CD14-positive monocyte (primary cell): ENCODE data around the gene TRMT2A. TPM values are rescaled to one million over a fixed set of nuclear protein-coding genes. Genes with fewer than 3 reads are reported as not detected.
"Not testable (repeated sequence)": the region's sequence is repeated elsewhere in the genome, so short reads cannot be mapped to it uniquely, and the experiment has no call there.

Source experiments
- DNase-seq, 3 donors: peaks; one replicate each; pipeline ENCODE4 v3.0.0-alpha.2; 2011 to 2022
- H2AFZ ChIP-seq: 2 replicates; pipeline ENCODE4 v1.6.0; 2012; ENCODE audit warnings: mild to moderate bottlenecking, low read depth, low read length, inconsistent platforms; ENCODE audit not compliant: insufficient read depth, poor library complexity, severe bottlenecking
- H3K27ac ChIP-seq, 2 donors: 1 replicate in 1 of 2; 2 replicates in 1 of 2; pipeline ENCODE4 v1.5.1; 2012 to 2013; ENCODE audit warnings: low read length in 2 of 2, control low read depth in 1 of 2, inconsistent platforms in 1 of 2, low read depth in 1 of 2, mild to moderate bottlenecking in 1 of 2
- H3K27me3 ChIP-seq, 2 donors: one replicate each; pipeline versions ENCODE4 v1.6.0 to v1.6.1; 2011 to 2013; ENCODE audit warnings: low read length in 2 of 2; ENCODE audit not compliant: control insufficient read depth in 2 of 2, insufficient read depth in 2 of 2
- H3K36me3 ChIP-seq, 2 donors: replicated peaks in 1 of 2; 1 replicate in 1 of 2; 2 replicates in 1 of 2; pipeline versions ENCODE4 v1.5.1 to v1.6.1; 2012 to 2013; ENCODE audit warnings: low read length in 2 of 2, control low read depth in 1 of 2, inconsistent platforms in 1 of 2, mild to moderate bottlenecking in 1 of 2; ENCODE audit not compliant: insufficient read depth in 2 of 2, control insufficient read depth in 1 of 2
- H3K4me1 ChIP-seq, 2 donors: 1 replicate in 1 of 2; 2 replicates in 1 of 2; pipeline versions ENCODE4 v1.5.1 to v1.6.1; 2012 to 2013; ENCODE audit warnings: low read length in 2 of 2, control low read depth in 1 of 2, inconsistent platforms in 1 of 2, mild to moderate bottlenecking in 1 of 2, moderate library complexity in 1 of 2; ENCODE audit not compliant: insufficient read depth in 2 of 2, control insufficient read depth in 1 of 2
- H3K4me2 ChIP-seq: replicated peaks from 2 replicates; pipeline ENCODE3; 2012; ENCODE audit warnings: low read length, moderate library complexity, mild to moderate bottlenecking; ENCODE audit not compliant: poor library complexity, severe bottlenecking; ENCODE audit errors: extremely low read depth
- H3K4me3 ChIP-seq, 3 experiments: fragments of 200-600 bp in 1 of 3; sonication (generic) in 1 of 3; replicated peaks in 1 of 3; 1 replicate in 2 of 3; 2 replicates in 1 of 3; pipeline ENCODE4 v1.5.1; 2011 to 2013; ENCODE audit warnings: low read length in 3 of 3, mild to moderate bottlenecking in 3 of 3, control low read depth in 2 of 3, low read depth in 2 of 3, inconsistent platforms in 1 of 3, moderate library complexity in 1 of 3
- H3K79me2 ChIP-seq: 2 replicates; pipeline ENCODE4 v1.6.0; 2012; ENCODE audit warnings: mild to moderate bottlenecking, control low read depth, inconsistent platforms, low read length, moderate library complexity; ENCODE audit not compliant: insufficient read depth
- H3K9ac ChIP-seq: 2 replicates; pipeline ENCODE4 v1.6.0; 2017; ENCODE audit warnings: low read length, mild to moderate bottlenecking; ENCODE audit not compliant: insufficient read depth, poor library complexity, severe bottlenecking
- H3K9me3 ChIP-seq, 2 donors: replicated peaks in 1 of 2; 1 replicate in 1 of 2; 2 replicates in 1 of 2; pipeline versions ENCODE4 v1.5.1 to v1.6.1; 2012 to 2013; ENCODE audit warnings: low read length in 2 of 2, control low read depth in 1 of 2; ENCODE audit not compliant: control insufficient read depth in 1 of 2, insufficient read depth in 1 of 2
- H4K20me1 ChIP-seq: 2 replicates; pipeline ENCODE4 v1.6.0; 2012; ENCODE audit warnings: mild to moderate bottlenecking, low read length, control low read depth, moderate library complexity; ENCODE audit not compliant: insufficient read depth
- H3K27ac Mint-ChIP-seq, 7 donors: one replicate each; pipeline ENCODE4 v1.8.0; 2020; ENCODE audit warnings: mild to moderate bottlenecking in 7 of 7, mixed read lengths in 7 of 7, moderate library complexity in 6 of 7, inconsistent platforms in 2 of 7
- H3K27me3 Mint-ChIP-seq, 3 donors: one replicate each; pipeline ENCODE4 v1.8.0; 2021 to 2022; ENCODE audit warnings: low read depth in 3 of 3, mild to moderate bottlenecking in 3 of 3, mixed read lengths in 3 of 3, moderate library complexity in 3 of 3, inconsistent platforms in 1 of 3
- H3K36me3 Mint-ChIP-seq, 2 donors: one replicate each; pipeline ENCODE4 v1.8.0; 2020; ENCODE audit warnings: mixed read lengths in 2 of 2, inconsistent platforms in 1 of 2, mild to moderate bottlenecking in 1 of 2
- H3K4me1 Mint-ChIP-seq: one replicate; pipeline ENCODE4 v1.8.0; 2020; ENCODE audit warnings: mild to moderate bottlenecking, mixed read lengths
- H3K4me3 Mint-ChIP-seq, 2 donors: one replicate each; pipeline ENCODE4 v1.8.0; 2020; ENCODE audit warnings: mild to moderate bottlenecking in 2 of 2, mixed read lengths in 2 of 2, moderate library complexity in 1 of 2
- H3K9me3 Mint-ChIP-seq, 7 donors: one replicate each; pipeline ENCODE4 v1.8.0; 2020 to 2022; ENCODE audit warnings: mixed read lengths in 7 of 7, mild to moderate bottlenecking in 6 of 7, moderate library complexity in 6 of 7, inconsistent platforms in 2 of 7
- CTCF ChIP-seq: fragments of 200-600 bp; IDR thresholded peaks from one replicate; pipeline ENCODE4 v1.8.0; 2022; ENCODE audit warnings: antibody characterized with exemption, mild to moderate bottlenecking
- WGBS: methylation state at CpG from one replicate; pipeline ENCODE4 v1.1.5; 2013; ENCODE audit warnings: missing lambda C conversion rate; ENCODE audit not compliant: insufficient coverage; 5-methylcytosine and 5-hydroxymethylcytosine counted together
- intact Hi-C, 2 donors: fragments of 100-400 bp; cut with micrococcal nuclease; formaldehyde crosslinking; loops; one replicate each; pipeline versions ENCODE4 v1.15.0 to v1.15.1; 2023
- polyA plus RNA-seq, 3 donors: library from polyadenylated mRNA; depleted of rRNA in 1 of 3; unstranded in 2 of 3; stranded (reverse) in 1 of 3; fragments of 300-500 nt in 2 of 3; fragments of >200 nt in 1 of 3; fragmentation: Illumina TruSeq in 2 of 3; gene quantifications; 1 replicate in 2 of 3; 2 replicates in 1 of 3; pipeline ENCODE4 v1.2.3, GENCODE V29; 2012 to 2021

TRMT2A gene
- polyA plus RNA-seq, 3 donors, result 20.1 to 121 (median 23.5) TPM

- H3K4me1 Mint-ChIP-seq, result no peaks in the 10 kb centered on the region
- peaks cover 11 to 19% of the 10 kb centered on the region in 2 donors for H3K36me3 Mint-ChIP-seq
- intact Hi-C loops, result no loop called here
- H3K4me3 Mint-ChIP-seq, result no peak overlapping the region
- H3K4me1 ChIP-seq, result no peaks in the 10 kb centered on the region
- no peaks in the 10 kb centered on the region for H3K9me3 ChIP-seq
- DNase-seq, result no peak
- no peaks in the 10 kb centered on the region for H3K9me3 Mint-ChIP-seq
- H3K27ac Mint-ChIP-seq, result peak overlapping the region in 1 of 7 donors; percentile 72
- H3K27me3 Mint-ChIP-seq, result no peaks in the 10 kb centered on the region
- 94% methylated on average over 7 of the region's 7 CpGs for WGBS
- no peaks in the 10 kb centered on the region for H3K79me2 ChIP-seq
- TF ChIP-seq CTCF, result no peak
- H3K27ac ChIP-seq, result no peak overlapping the region
- no peak overlapping the region for H3K4me2 ChIP-seq
- no peak overlapping the region for H3K4me3 ChIP-seq
- H4K20me1 ChIP-seq, result peaks cover 5% of the 10 kb centered on the region
- H3K36me3 ChIP-seq, result peaks cover 11 to 24% of the 10 kb centered on the region in 2 donors
- H3K9ac ChIP-seq, result no peak overlapping the region
- H2AFZ ChIP-seq, result no peak overlapping the region
- H3K27me3 ChIP-seq, result no peaks in the 10 kb centered on the region
Measured at GRCh38 chr22:20068640-20069039, 48.4 kb downstream of the TRMT2A start.

DNA sequence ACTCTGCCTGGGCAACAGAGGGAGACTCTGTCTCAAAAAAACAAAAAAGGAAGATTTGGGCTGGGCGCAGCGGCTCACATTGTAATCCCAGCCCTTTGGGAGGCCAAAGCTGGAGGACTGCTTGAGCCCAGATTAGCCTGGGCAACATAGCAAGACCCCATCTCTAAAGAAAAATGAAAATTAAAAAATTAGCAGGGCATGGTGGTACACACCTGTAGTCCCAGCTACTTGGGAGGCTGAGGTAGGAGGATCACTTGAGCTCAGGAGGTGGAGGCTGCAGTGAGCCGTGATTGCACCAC is 49.7 kb downstream of the TRMT2A start:
- no CpG with 5 or more reads among the region's 3 CpGs for WGBS
- H3K27ac ChIP-seq, H3K9ac ChIP-seq, H3K4me2 ChIP-seq, H3K9me3 Mint-ChIP-seq, H3K4me3 Mint-ChIP-seq, H2AFZ ChIP-seq, H4K20me1 ChIP-seq, H3K4me1 Mint-ChIP-seq, intact Hi-C loops, H3K4me1 ChIP-seq, H3K4me3 ChIP-seq, H3K27me3 ChIP-seq, H3K9me3 ChIP-seq, H3K27me3 Mint-ChIP-seq, DNase-seq, H3K79me2 ChIP-seq: not testable (repeated sequence)
- Mint-ChIP-seq H3K27ac (peak overlapping the region in 1 of 7 donors; percentile 63), H3K36me3 (peaks cover 20 to 31% of the 10 kb centered on the region in 2 donors)
- H3K36me3 ChIP-seq, result peaks cover 24 to 37% of the 10 kb centered on the region in 2 donors
